Activated naive CD4-positive, alpha-beta T cell treated with anti-CD3 and anti-CD28 coated beads, Interleukin-2, amount 10 ng/mL, durations not matched to agents 7 days and 5 days (primary cell): ENCODE measurements around the gene TRIP13.

Experiments used
- CTCF ChIA-PET: fragments of 350-600 bp; sonication (Branson Sonifier 250); formaldehyde crosslinking; loops from one replicate; lab custom pipeline; 2021; ENCODE audit warnings: antibody characterized with exemption; lab: Charles Lee
- DNase-seq: peaks from one replicate; pipeline ENCODE4 v3.0.0-alpha.2; 2020
- H3K27ac Mint-ChIP-seq: one replicate; pipeline ENCODE4 v1.8.0; 2021; ENCODE audit warnings: mild to moderate bottlenecking, moderate library complexity, mixed read lengths
- H3K27me3 Mint-ChIP-seq: one replicate; pipeline ENCODE4 v1.8.0; 2021; ENCODE audit warnings: mild to moderate bottlenecking, mixed read lengths
- H3K36me3 Mint-ChIP-seq: one replicate; pipeline ENCODE4 v1.8.0; 2021; ENCODE audit warnings: mixed read lengths
- H3K4me1 Mint-ChIP-seq: one replicate; pipeline ENCODE4 v1.8.0; 2021; ENCODE audit warnings: mixed read lengths
- H3K4me3 Mint-ChIP-seq: one replicate; pipeline ENCODE4 v1.8.0; 2021; ENCODE audit warnings: mild to moderate bottlenecking, moderate library complexity, mixed read lengths
- H3K9me3 Mint-ChIP-seq: one replicate; pipeline ENCODE4 v1.8.0; 2021; ENCODE audit warnings: mixed read lengths

Gene TRIP13

DNA sequence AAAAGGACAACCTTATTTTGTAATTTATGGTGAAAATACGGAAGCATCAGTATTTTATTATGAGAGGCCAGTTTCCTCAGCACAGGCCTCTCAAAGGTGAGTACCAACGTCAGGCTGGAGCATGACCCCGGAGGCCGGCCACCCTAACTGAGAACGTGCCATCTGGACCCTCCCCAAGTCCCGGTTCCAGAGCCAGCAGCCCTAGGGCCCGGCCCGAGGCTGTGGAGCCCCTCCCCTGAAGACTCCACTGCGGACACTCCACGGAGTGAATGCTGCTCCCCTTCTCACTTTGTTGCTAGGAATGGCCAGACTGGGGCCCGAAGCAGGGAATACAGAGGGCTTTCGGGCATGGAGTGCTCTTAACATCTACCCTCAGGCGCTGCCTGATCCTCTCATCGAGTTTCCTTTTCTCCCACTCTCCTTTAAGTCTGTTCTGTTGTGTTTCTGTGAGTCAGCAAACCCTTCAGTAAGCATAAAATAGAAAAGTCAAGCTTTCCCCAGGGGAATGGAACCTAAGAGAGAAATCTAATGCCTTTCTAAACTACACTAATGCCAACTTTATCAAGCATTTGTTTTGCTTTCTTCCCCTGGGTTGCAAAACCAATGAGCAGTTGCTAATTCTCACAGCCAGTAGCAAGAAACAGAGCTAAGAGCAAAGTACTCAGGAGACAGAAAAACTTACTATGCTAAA is 4.6 kb upstream of the TRIP13 start:
- H3K27me3 Mint-ChIP-seq, result no peaks in the 10 kb centered on the region
- no peak overlapping the region for H3K4me3 Mint-ChIP-seq
- DNase-seq, result no peak
- H3K9me3 Mint-ChIP-seq, result peaks cover 2% of the 10 kb centered on the region
- H3K27ac Mint-ChIP-seq, result no peak overlapping the region
- CTCF ChIA-PET, result interaction anchor here (1.2 to 1.6 kb wide), 2 partner anchors 15 to 286 kb away, joined by 3 to 4 read pairs; no protein-coding TSS in a partner anchor
- H3K36me3 Mint-ChIP-seq, result peaks cover 75% of the 10 kb centered on the region
- H3K4me1 Mint-ChIP-seq, result peaks cover 24% of the 10 kb centered on the region

DNA sequence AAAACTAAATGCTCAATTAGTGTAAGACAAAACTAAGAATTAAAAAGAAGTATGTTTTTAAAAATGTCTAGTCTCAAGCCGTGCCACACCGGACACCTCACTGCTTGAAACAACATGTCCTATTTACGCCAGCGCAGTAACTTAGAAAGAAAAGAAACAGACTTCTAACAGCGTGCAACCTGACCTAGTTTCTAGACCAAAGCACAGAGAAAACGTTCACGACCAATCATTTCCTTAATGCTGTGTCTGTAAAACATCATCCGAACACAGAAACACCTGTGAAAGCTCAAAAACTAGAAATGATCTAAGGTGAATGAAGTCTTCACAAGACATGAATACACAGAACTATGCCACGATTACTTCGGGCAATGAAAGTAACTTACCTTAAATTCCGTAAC is 4.0 kb upstream of the TRIP13 start:
- no peak for DNase-seq
- CTCF ChIA-PET, result no interaction called here
- Mint-ChIP-seq H3K36me3 (peaks cover 70% of the 10 kb centered on the region), H3K4me1 (peaks cover 26% of the 10 kb centered on the region), H3K9me3 (no peaks in the 10 kb centered on the region), H3K27me3 (no peaks in the 10 kb centered on the region), H3K27ac (no peak overlapping the region), H3K4me3 (no peak overlapping the region)

- Mint-ChIP-seq H3K36me3 (peaks cover 68% of the 10 kb centered on the region), H3K27ac (no peak overlapping the region), H3K4me1 (peaks cover 32% of the 10 kb centered on the region), H3K4me3 (no peak overlapping the region), H3K27me3 (no peaks in the 10 kb centered on the region), H3K9me3 (no peaks in the 10 kb centered on the region)
- no peak for DNase-seq
- CTCF ChIA-PET, result interaction anchor here (0.6 kb wide), 1 partner anchor 718 kb away, joined by 3 read pairs; no protein-coding TSS in a partner anchor
Measured at GRCh38 chr5:889075-889710, 3.5 kb upstream of the TRIP13 start.

DNA sequence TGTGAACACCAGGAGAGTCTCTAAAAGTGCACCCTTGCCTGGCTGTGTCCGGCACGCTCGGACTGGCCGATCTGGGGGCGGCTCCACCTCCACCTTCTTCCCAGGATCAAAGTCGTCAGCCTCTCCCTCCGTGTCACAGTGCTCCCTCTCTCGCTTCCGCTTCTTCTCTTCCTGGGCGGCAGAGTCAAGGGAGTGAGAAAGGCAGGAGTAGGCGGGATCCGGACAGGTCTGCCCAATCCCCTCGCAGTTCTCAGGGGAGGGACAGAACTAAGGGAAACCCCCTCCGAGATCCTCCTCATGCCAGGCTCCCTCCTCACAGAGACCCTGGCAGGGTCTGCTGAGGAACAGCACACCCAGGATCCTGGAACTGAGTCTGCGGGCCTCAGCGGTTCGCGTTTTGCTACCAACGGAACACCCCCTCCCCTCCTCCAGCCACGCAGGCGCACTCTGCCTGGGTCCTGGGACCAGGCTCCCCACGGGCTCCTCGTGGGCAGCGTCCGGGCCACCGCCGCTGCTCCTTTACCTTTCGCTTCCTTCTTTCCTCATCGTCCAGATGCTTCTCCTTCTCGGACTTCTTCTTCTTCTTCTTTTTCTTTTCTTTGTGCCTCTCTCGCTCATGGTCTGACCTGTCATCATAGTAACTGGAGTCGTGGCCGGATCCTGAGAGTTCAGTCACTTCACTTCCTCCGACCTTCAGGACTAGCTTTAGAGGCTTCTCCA is 1.4 kb upstream of the TRIP13 start:
- no peak for DNase-seq
- Mint-ChIP-seq H3K4me1 (peaks cover 39% of the 10 kb centered on the region), H3K27me3 (no peaks in the 10 kb centered on the region), H3K9me3 (no peaks in the 10 kb centered on the region), H3K27ac (peak overlapping the region; percentile 88), H3K4me3 (peak overlapping the region; percentile 85), H3K36me3 (peaks cover 65% of the 10 kb centered on the region)
- CTCF ChIA-PET, result no interaction called here

DNA sequence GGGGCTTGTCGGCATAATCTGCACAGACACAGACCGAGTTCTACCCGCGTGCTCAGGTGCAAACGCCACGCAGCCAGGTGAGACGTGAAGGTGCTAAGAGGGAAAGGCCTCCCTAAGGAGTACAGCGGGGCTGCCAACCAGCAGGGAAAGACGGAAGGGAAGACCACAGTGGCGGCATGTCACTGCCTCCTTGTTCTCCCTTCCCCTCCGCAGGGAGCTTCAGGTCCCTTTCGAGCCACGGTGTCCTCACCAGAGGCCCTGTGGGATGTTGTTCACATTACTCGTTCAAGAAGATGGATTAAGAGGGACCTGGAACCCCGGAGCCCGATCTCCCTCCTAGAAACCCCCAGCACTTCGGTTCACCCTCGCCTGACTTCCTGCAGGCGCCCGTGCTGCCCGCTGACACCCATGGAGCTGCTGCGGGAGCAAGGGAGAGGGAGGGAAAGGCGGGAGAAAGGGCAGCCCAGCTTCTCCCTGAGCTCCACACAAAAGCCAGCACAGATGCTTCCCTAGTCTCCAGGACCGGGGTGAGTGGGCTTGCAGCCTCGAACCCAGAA is 769 bp upstream of the TRIP13 start:
- Mint-ChIP-seq H3K27me3 (no peaks in the 10 kb centered on the region), H3K4me3 (peak overlapping the region; percentile 85), H3K36me3 (peaks cover 64% of the 10 kb centered on the region), H3K9me3 (no peaks in the 10 kb centered on the region), H3K27ac (peak overlapping the region; percentile 88), H3K4me1 (peaks cover 43% of the 10 kb centered on the region)
- CTCF ChIA-PET, result interaction anchor here (1.6 kb wide), 1 partner anchor 11 kb away, joined by 10 read pairs; no protein-coding TSS in a partner anchor
- DNase-seq, result peak; percentile 29

DNA sequence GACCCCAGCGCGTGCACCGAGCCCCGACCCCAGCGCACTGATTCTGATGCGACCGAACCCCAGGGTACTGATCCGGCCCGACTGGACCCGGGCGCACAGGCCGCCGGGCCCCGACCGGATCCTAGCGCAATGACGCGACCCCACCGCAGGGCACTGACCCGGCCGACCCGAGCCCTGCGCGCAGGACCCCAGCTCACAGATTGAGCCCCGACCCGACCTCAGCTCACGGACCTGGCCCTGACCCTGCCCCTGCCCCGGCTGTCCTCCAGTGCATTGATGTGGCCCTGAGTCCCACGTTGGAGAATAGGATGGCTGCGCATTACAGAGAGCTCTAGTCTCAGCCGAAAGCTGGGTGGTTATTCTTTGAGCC is 438 bp downstream of the TRIP13 start:
- Mint-ChIP-seq H3K4me1 (peaks cover 43% of the 10 kb centered on the region), H3K27ac (peak overlapping the region; percentile 87), H3K36me3 (peaks cover 52% of the 10 kb centered on the region), H3K27me3 (no peaks in the 10 kb centered on the region), H3K9me3 (no peaks in the 10 kb centered on the region), H3K4me3 (peak overlapping the region; percentile 85)
- no peak for DNase-seq
- CTCF ChIA-PET, result interaction anchor here (1.6 to 2.3 kb wide), 2 partner anchors 9 to 12 kb away, joined by 5 to 10 read pairs; no protein-coding TSS in a partner anchor

DNA sequence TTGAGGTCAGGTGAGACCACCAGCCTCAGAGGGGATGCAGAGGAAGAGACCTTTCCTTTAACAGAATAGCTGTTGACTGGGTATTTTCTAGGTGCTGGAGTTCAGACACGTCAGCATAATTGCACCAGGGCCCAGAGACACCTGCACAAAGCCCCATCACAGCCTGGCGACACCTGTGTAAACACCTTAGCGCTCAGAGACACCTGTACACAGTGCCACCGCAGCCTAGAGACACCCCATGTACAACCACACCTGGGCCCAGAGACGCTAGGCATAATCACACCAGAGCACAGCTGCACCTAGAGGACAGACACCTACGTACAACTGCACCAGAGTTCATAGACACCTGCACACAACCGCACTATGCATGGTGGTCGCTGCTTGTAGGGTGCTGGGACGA is 1.0 kb downstream of the TRIP13 start:
- CTCF ChIA-PET, result interaction anchor here (1.6 to 2.3 kb wide), 2 partner anchors 9 to 11 kb away, joined by 5 to 10 read pairs; no protein-coding TSS in a partner anchor
- H3K4me3 Mint-ChIP-seq, result peak overlapping the region; percentile 85
- no peaks in the 10 kb centered on the region for H3K9me3 Mint-ChIP-seq
- peaks cover 47% of the 10 kb centered on the region for H3K36me3 Mint-ChIP-seq
- H3K27ac Mint-ChIP-seq, result peak overlapping the region; percentile 87
- peaks cover 40% of the 10 kb centered on the region for H3K4me1 Mint-ChIP-seq
- DNase-seq, result no peak
- no peaks in the 10 kb centered on the region for H3K27me3 Mint-ChIP-seq

GRCh38 chr5:900781-901180 is 8.1 kb downstream of the TRIP13 start:
- H3K4me3 Mint-ChIP-seq, result no peak overlapping the region
- peaks cover 4% of the 10 kb centered on the region for H3K4me1 Mint-ChIP-seq
- no peaks in the 10 kb centered on the region for H3K9me3 Mint-ChIP-seq
- no peak overlapping the region for H3K27ac Mint-ChIP-seq
- DNase-seq, result no peak
- no peaks in the 10 kb centered on the region for H3K27me3 Mint-ChIP-seq
- CTCF ChIA-PET, result interaction anchor here (0.6 to 1.7 kb wide), 3 partner anchors 16 to 454 kb away, joined by 3 to 4 read pairs (median 4); no protein-coding TSS in a partner anchor
- H3K36me3 Mint-ChIP-seq, result peaks cover 27% of the 10 kb centered on the region

DNA sequence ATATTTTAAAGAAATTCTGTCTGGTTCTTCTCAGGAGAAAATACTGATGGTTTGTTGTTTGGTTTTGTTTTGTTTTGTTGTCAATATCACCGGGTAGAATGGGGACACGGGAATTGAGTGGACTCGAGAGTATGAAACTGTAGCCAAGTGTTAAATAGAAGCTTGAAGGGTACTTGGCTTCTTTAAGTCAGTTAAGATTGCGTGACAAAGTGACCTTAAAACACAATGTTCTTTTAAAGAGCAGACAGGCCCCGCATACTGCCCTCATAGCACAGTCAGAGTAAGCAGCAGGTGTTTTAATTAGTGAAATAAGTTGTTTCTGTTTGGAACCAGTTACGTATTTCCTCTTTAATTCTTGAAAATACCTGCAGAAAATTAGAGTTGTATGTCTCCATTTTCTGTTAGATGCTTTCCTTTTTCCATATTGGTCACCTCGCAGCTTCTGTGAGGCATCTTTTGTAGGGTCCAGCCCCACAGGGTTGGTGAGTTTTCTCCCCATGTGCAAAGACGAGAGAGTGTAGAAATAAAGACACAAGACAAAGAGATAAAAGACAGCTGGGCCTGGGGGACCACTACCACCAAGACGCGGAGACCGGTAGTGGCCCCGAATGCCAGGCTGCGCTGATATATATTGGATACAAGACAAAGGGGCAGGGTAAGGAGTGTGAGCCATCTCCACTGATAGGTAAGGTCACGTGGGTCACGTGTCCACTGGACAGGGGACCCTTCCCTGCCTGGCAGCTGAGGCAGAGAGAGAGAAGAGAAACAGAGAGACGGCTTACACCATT is 9.6 kb downstream of the TRIP13 start:
- Mint-ChIP-seq H3K36me3 (peaks cover 27% of the 10 kb centered on the region), H3K4me1 (no peaks in the 10 kb centered on the region), H3K4me3 (no peak overlapping the region), H3K9me3 (no peaks in the 10 kb centered on the region), H3K27ac (no peak overlapping the region), H3K27me3 (no peaks in the 10 kb centered on the region)
- no peak for DNase-seq
- CTCF ChIA-PET, result interaction anchor here (1.2 to 2.9 kb wide), 7 partner anchors 9 to 455 kb away, joined by 3 to 16 read pairs (median 4); partner anchors contain the start of genes BRD9 and TRIP13

DNA sequence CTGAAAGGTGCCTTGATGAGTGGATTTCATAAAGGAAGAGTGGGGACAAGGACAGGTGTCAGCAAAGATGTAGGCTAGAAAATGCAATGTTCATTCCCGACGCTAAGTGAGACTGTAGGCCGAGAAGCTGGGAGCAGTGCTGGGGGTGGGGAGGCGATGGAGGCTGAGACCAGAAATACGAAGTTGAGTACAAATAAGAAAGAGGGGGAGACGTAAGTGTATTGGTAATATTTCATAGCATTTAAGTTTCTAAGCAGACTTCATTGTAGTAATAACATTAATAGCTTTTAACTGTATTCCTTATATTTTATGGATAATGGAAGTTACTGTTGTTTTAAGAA is 11.0 kb downstream of the TRIP13 start:
- no peaks in the 10 kb centered on the region for H3K9me3 Mint-ChIP-seq
- H3K27me3 Mint-ChIP-seq, result no peaks in the 10 kb centered on the region
- H3K4me1 Mint-ChIP-seq, result no peaks in the 10 kb centered on the region
- H3K36me3 Mint-ChIP-seq, result peaks cover 33% of the 10 kb centered on the region
- H3K27ac Mint-ChIP-seq, result no peak overlapping the region
- no peak for DNase-seq
- CTCF ChIA-PET, result interaction anchor here (0.7 to 2.9 kb wide), 4 partner anchors 10 to 343 kb away, joined by 3 to 16 read pairs (median 6); partner anchors contain the start of genes BRD9 and TRIP13
- no peak overlapping the region for H3K4me3 Mint-ChIP-seq

DNA sequence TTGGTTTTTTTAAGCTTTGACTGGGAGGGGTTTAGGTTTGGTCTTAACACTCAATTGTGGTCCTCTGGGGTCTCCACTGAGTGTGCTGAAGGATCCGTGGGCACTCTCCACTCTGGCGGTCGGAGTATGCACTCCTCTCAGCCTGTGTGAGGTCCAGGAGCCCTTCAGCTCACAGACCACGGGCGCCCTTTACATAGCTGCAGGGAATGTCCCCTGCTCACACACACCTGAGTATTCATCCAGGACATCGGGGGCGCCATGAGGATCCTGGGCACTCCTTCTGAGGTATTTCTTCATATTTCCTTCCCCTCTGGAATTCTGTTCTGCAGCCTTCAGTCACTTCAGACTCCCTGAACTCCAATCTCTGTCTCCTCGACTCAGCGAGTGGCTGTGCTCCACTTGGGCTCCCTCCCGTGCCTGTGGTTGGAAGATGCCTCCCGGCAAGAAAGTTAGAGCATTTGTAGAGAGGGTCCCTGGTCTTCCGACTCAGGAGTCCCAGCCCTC is 12.5 kb downstream of the TRIP13 start:
- no peak overlapping the region for H3K4me3 Mint-ChIP-seq
- H3K27ac Mint-ChIP-seq, result no peak overlapping the region
- peaks cover 36% of the 10 kb centered on the region for H3K36me3 Mint-ChIP-seq
- CTCF ChIA-PET, result interaction anchor here (0.5 to 1.1 kb wide), 2 partner anchors 12 to 309 kb away, joined by 3 to 5 read pairs; partner anchors contain the start of genes BRD9 and TRIP13
- no peaks in the 10 kb centered on the region for H3K4me1 Mint-ChIP-seq
- no peak for DNase-seq
- no peaks in the 10 kb centered on the region for H3K9me3 Mint-ChIP-seq
- no peaks in the 10 kb centered on the region for H3K27me3 Mint-ChIP-seq

- CTCF ChIA-PET, result interaction anchor here (0.8 kb wide), 1 partner anchor 233 kb away, joined by 3 read pairs; no protein-coding TSS in a partner anchor
- Mint-ChIP-seq H3K36me3 (peaks cover 39% of the 10 kb centered on the region), H3K9me3 (no peaks in the 10 kb centered on the region), H3K27me3 (no peaks in the 10 kb centered on the region), H3K4me1 (no peaks in the 10 kb centered on the region), H3K27ac (no peak overlapping the region), H3K4me3 (no peak overlapping the region)
- DNase-seq, result no peak
Measured at GRCh38 chr5:907366-907910, 14.8 kb downstream of the TRIP13 start.

DNA sequence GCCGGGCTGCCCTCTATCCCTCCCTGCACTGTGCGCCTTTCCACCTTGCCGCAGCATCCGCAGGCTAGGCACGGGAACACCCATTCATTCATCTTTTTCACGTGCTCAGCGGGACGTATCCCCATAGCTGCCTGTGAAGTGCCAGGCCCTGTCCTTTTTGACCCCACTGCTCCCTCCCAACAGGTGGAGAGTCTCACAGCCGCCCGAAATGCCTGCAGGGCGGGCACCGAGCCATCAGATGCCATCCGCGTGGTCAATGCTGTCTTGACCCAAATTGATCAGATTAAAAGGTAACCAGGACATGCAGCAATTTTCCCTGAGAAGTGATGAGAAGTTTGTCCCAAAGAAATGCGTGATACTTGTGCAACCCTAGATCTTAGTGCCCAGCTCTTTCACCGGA is 15.5 kb downstream of the TRIP13 start:
- Mint-ChIP-seq H3K36me3 (peaks cover 42% of the 10 kb centered on the region), H3K27me3 (no peaks in the 10 kb centered on the region), H3K4me1 (no peaks in the 10 kb centered on the region), H3K27ac (no peak overlapping the region), H3K9me3 (no peaks in the 10 kb centered on the region), H3K4me3 (no peak overlapping the region)
- CTCF ChIA-PET, result no interaction called here
- no peak for DNase-seq
